PFSK-1 (cell line): Measurements from ENCODE around the gene PCMT1.

ENCODE experiments used
- POLR2AphosphoS5 ChIP-seq: IDR thresholded peaks from 2 replicates; pipeline ENCODE4 v1.6.1; 2012; ENCODE audit warnings: low read depth, mild to moderate bottlenecking, control low read depth, low read length, moderate library complexity
- TAF1 ChIP-seq: IDR thresholded peaks from 2 replicates; pipeline ENCODE4 v1.6.1; 2012; ENCODE audit warnings: low read length, control low read depth, borderline replicate concordance; ENCODE audit not compliant: insufficient read depth

DNA sequence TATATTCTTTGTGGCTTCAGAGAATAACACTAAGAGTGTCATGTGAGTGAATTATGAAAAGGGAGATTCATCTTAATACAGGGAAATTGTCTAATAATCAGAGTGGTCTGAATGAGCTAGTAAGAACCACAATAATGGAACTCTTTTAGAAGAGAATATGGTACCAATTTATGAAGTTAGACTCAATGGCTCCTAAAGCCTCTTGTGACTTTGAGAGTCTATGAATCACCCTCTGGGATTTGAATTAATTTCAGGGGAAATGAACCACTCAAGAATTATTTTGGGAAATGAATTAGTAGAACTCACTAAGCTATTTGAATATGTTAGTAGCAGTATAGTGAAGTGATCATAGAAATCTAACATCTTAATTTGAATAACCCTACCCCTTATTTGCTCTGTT, 14.3 kb downstream of the PCMT1 start:
- no peak for TF ChIP-seq POLR2AphosphoS5
- no peak for TF ChIP-seq TAF1
